GM18508 (cell line): Measurements from ENCODE around the gene SLC25A33.
"Not testable (repeated sequence)": the region's sequence is repeated elsewhere in the genome, so short reads cannot be mapped to it uniquely, and the experiment has no call there.

ENCODE experiments used
- ATAC-seq: cut with Tn5 transposase; IDR thresholded peaks from one replicate; pipeline ENCODE4 v1.9.1; 2021; ENCODE audit warnings: moderate number of reproducible peaks; ENCODE audit not compliant: insufficient read depth, unreplicated experiment

The SLC25A33 gene

GRCh38 chr1:9537863-9538668 is 1.2 kb upstream of the SLC25A33 start:
- ATAC-seq = no peak

- no peak for ATAC-seq
These were observed 548 bp upstream of the SLC25A33 start for GRCh38 chr1:9538669-9539164.

GRCh38 chr1:9539829-9540550 is 725 bp downstream of the SLC25A33 start:
- ATAC-seq = peak; percentile 11

GRCh38 chr1:9542430-9542829 is 3.2 kb downstream of the SLC25A33 start:
- no peak for ATAC-seq

- no peak for ATAC-seq
These were observed 5.7 kb downstream of the SLC25A33 start for GRCh38 chr1:9544926-9545325.

GRCh38 chr1:9549955-9550546 is 10.8 kb downstream of the SLC25A33 start:
- ATAC-seq = no peak

- ATAC-seq = no peak
These were observed 12.7 kb downstream of the SLC25A33 start for GRCh38 chr1:9551984-9552383.

GRCh38 chr1:9553736-9554144 is 14.5 kb downstream of the SLC25A33 start:
- ATAC-seq = no peak

GRCh38 chr1:9555942-9556341 is 16.7 kb downstream of the SLC25A33 start:
- no peak for ATAC-seq

- ATAC-seq = no peak
These were observed 18.4 kb downstream of the SLC25A33 start for GRCh38 chr1:9557624-9558023.

- ATAC-seq = no peak
These were observed 19.1 kb downstream of the SLC25A33 start for GRCh38 chr1:9558271-9558945.

GRCh38 chr1:9558946-9559545 is 19.8 kb downstream of the SLC25A33 start:
- ATAC-seq = no peak

- ATAC-seq = no peak
These were observed 20.4 kb downstream of the SLC25A33 start for GRCh38 chr1:9559673-9560072.

GRCh38 chr1:9560090-9560489 is 20.8 kb downstream of the SLC25A33 start:
- ATAC-seq = not testable (repeated sequence)

- ATAC-seq = no peak
These were observed 22.2 kb downstream of the SLC25A33 start for GRCh38 chr1:9561429-9561828.

GRCh38 chr1:9569267-9569666 is 30.0 kb downstream of the SLC25A33 start:
- ATAC-seq = no peak

GRCh38 chr1:9570886-9571529 is 31.7 kb downstream of the SLC25A33 start:
- not testable (repeated sequence) for ATAC-seq

GRCh38 chr1:9573723-9574122 is 34.5 kb downstream of the SLC25A33 start:
- ATAC-seq = no peak

GRCh38 chr1:9575486-9575885 is 36.2 kb downstream of the SLC25A33 start:
- ATAC-seq = no peak

- ATAC-seq = no peak
These were observed 37.6 kb downstream of the SLC25A33 start for GRCh38 chr1:9576903-9577302.
